OCI-LY1 (cell line): ENCODE data around the gene TAC3.

Source experiments
- H2AFZ ChIP-seq: fragments of 200-600 bp; sonication (generic), shearing (Covaris generic); 2 replicates; pipeline ENCODE4 v1.6.0; 2014; ENCODE audit warnings: antibody characterized with exemption, mild to moderate bottlenecking, low read length
- H3F3A ChIP-seq: fragments of 200-600 bp; sonication (generic), shearing (Covaris generic); 2 replicates; pipeline ENCODE4 v1.6.0; 2014; ENCODE audit warnings: mild to moderate bottlenecking, antibody characterized with exemption, low read length, moderate library complexity; ENCODE audit not compliant: insufficient read depth
- H3K27ac ChIP-seq: fragments of 200-600 bp; sonication (generic); 2 replicates; pipeline ENCODE4 v1.5.1; 2014; ENCODE audit warnings: low read length, mixed run types, mild to moderate bottlenecking, low read depth; ENCODE audit not compliant: poor library complexity, severe bottlenecking
- H3K27me3 ChIP-seq: fragments of 200-600 bp; sonication (generic); 2 replicates; pipeline ENCODE4 v1.6.0; 2014; ENCODE audit warnings: antibody characterized with exemption, mild to moderate bottlenecking, low read length, moderate library complexity; ENCODE audit not compliant: insufficient read depth
- H3K36me3 ChIP-seq: fragments of 200-600 bp; sonication (generic); 2 replicates; pipeline ENCODE4 v1.6.1; 2014; ENCODE audit warnings: mild to moderate bottlenecking, antibody characterized with exemption, low read length, moderate library complexity, mixed read lengths; ENCODE audit not compliant: insufficient read depth
- H3K4me1 ChIP-seq: fragments of 200-600 bp; sonication (generic); 2 replicates; pipeline ENCODE4 v1.5.1; 2014; ENCODE audit warnings: mild to moderate bottlenecking, low read length, moderate library complexity; ENCODE audit not compliant: insufficient read depth, severe bottlenecking
- H3K4me2 ChIP-seq: fragments of 200-600 bp; sonication (generic), shearing (Covaris generic); 2 replicates; pipeline ENCODE4 v1.6.1; 2014; ENCODE audit warnings: low read length
- H3K4me3 ChIP-seq: fragments of 200-600 bp; sonication (generic); 2 replicates; pipeline ENCODE4 v1.5.1; 2014; ENCODE audit warnings: low read length, low read depth, mild to moderate bottlenecking, mixed read lengths; ENCODE audit not compliant: poor library complexity, severe bottlenecking
- H3K79me2 ChIP-seq: fragments of 200-600 bp; shearing (Covaris generic); 2 replicates; pipeline ENCODE4 v1.6.1; 2016; ENCODE audit warnings: mixed run types, low read length, mixed read lengths; ENCODE audit not compliant: insufficient read depth
- H3K9ac ChIP-seq: fragments of 200-600 bp; sonication (generic), shearing (Covaris generic); 2 replicates; pipeline ENCODE4 v1.6.1; 2014; ENCODE audit warnings: mild to moderate bottlenecking, low read length, mixed read lengths
- H3K9me2 ChIP-seq: fragments of 200-600 bp; sonication (generic), shearing (Covaris generic); 2 replicates; pipeline ENCODE4 v1.6.1; 2014; ENCODE audit warnings: low read depth, mild to moderate bottlenecking, low read length, mixed read lengths
- H3K9me3 ChIP-seq: fragments of 200-600 bp; shearing (Covaris generic); 2 replicates; pipeline ENCODE4 v1.6.1; 2014; ENCODE audit warnings: low read length, mixed read lengths
- H4K20me1 ChIP-seq: fragments of 200-600 bp; sonication (generic), shearing (Covaris generic); 2 replicates; pipeline ENCODE4 v1.6.0; 2016; ENCODE audit warnings: mild to moderate bottlenecking, low read length; ENCODE audit not compliant: insufficient read depth
- EZH2 ChIP-seq: fragments of 200-600 bp; sonication (generic), shearing (Covaris generic); IDR thresholded peaks from 2 replicates; pipeline ENCODE4 v1.8.0; 2017; ENCODE audit warnings: borderline replicate concordance, mixed run types, mild to moderate bottlenecking, antibody characterized with exemption, low read length, moderate library complexity, mixed read lengths
- TF ChIP-seq, protein P1 (sequence below): fragments of 200-600 bp; sonication (generic), shearing (Covaris generic); IDR thresholded peaks from 2 replicates; pipeline ENCODE4 v1.5.1; 2017; ENCODE audit warnings: mild to moderate bottlenecking, antibody characterized with exemption, low read length, moderate library complexity, mixed read lengths

The TAC3 gene

DNA sequence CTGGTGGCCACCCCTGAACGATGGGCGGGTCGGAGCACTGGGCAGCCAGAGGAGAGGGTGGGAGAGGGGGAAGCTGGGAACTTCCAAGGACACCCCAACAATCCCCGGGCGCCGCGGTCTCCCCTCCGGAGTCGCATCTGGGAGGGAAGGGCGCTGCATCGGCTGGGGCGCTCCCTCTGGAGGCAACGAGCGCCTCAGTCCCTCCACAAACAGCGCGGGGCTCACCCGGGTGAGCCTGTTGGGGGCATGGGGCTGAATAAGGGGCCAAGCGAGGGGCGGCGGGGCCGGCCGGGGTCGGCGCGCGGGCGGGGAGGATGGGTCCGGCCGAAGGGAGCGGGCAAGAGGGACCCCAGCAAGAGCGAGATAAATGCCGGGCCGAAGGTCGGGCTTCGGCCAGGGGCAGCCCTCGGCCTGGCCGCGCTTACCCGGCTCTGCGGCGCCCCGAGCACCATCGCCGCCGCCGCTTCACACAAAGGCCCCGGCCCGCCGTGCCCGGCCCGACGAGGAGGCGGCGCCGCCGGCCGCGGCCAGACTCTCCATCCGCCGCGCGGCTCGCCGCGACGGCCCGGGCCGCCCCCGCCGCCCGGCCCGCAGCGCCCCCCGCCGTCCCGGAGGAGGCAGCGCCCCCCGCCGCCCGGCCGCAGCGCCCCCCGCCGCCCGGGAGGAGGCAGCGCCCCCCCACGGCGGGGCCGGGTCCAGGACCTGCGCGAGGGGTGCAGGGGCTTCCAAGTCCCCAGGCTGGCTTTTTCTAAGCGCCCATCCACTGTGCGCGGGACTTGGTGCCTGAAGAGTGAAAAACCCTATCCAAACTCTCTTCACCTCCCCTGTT, 10.1 kb downstream of the TAC3 start, which contains the start of gene ZBTB39:
Gene ZBTB39 (minus strand): TSS at position 567 of the 829 bp plus-strand sequence. CDS start 1,629 bp downstream, outside the sequence.
- Histone ChIP-seq H3K4me1 (peaks cover 18% of the 10 kb centered on the region), H3K79me2 (0 out of 2 replicates have a peak, but pooled peaks cover 6% of the 10 kb centered on the region), H3K27ac (no peak within 1 kb of the TSS)

DNA sequence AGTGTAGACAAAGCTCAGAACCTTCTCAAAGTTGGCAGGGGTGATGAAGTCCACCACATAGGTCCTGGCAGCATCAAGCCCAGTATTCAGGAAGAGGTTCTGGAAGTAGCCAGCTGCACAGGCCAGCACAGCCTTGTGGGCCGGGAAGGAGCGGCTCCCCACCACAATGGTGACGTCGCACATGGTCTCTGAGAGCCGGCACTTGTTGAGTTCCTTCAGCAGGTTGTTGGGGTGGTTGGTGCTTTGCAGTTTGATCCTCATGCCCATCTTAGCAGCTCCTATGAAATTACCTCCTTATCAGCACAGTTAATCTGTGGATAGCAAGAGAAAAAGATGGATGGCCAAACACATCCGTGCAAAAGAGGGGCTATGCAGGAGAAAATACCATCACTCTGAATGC, 11.7 kb downstream of the TAC3 start:
- H3K36me3 ChIP-seq: peaks cover 38% of the 10 kb centered on the region
- no peaks in the 10 kb centered on the region for H3F3A ChIP-seq
- H3K9me3 ChIP-seq: no peaks in the 10 kb centered on the region
- peak overlapping the region; percentile 83 for H3K4me2 ChIP-seq
- H3K27me3 ChIP-seq: no peaks in the 10 kb centered on the region
- peaks cover 18% of the 10 kb centered on the region for H3K4me1 ChIP-seq
- no peaks in the 10 kb centered on the region for H4K20me1 ChIP-seq
- 0 out of 2 replicates have a peak, but pooled peaks cover 6% of the 10 kb centered on the region for H3K79me2 ChIP-seq
- no peak overlapping the region for H3K4me3 ChIP-seq
- H2AFZ ChIP-seq: no peak overlapping the region
- H3K9me2 ChIP-seq: no peaks in the 10 kb centered on the region
- H3K27ac ChIP-seq: no peak overlapping the region
- H3K9ac ChIP-seq: no peak overlapping the region; the same call in 1 of the 2 replicates
- TF ChIP-seq, protein P1, sequence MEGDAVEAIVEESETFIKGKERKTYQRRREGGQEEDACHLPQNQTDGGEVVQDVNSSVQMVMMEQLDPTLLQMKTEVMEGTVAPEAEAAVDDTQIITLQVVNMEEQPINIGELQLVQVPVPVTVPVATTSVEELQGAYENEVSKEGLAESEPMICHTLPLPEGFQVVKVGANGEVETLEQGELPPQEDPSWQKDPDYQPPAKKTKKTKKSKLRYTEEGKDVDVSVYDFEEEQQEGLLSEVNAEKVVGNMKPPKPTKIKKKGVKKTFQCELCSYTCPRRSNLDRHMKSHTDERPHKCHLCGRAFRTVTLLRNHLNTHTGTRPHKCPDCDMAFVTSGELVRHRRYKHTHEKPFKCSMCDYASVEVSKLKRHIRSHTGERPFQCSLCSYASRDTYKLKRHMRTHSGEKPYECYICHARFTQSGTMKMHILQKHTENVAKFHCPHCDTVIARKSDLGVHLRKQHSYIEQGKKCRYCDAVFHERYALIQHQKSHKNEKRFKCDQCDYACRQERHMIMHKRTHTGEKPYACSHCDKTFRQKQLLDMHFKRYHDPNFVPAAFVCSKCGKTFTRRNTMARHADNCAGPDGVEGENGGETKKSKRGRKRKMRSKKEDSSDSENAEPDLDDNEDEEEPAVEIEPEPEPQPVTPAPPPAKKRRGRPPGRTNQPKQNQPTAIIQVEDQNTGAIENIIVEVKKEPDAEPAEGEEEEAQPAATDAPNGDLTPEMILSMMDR: no peak
- TF ChIP-seq EZH2: no peak

More for the DNA sequence above, 10.1 kb downstream of the TAC3 start, which contains the start of gene ZBTB39:
- Histone ChIP-seq H3K36me3 (peaks cover 30% of the 10 kb centered on the region), H3K4me3 (peak within 1 kb of the TSS; percentile 96), H4K20me1 (no peaks in the 10 kb centered on the region), H3K9me2 (no peaks in the 10 kb centered on the region), H3K27me3 (no peaks in the 10 kb centered on the region), H2AFZ (no peak within 1 kb of the TSS), H3F3A (no peaks in the 10 kb centered on the region), H3K9ac (peak within 1 kb of the TSS; percentile 97), H3K4me2 (peak within 1 kb of the TSS; percentile 83), H3K9me3 (no peaks in the 10 kb centered on the region)
- no peak for TF ChIP-seq EZH2
- TF ChIP-seq, protein P1: peak; percentile 62

DNA sequence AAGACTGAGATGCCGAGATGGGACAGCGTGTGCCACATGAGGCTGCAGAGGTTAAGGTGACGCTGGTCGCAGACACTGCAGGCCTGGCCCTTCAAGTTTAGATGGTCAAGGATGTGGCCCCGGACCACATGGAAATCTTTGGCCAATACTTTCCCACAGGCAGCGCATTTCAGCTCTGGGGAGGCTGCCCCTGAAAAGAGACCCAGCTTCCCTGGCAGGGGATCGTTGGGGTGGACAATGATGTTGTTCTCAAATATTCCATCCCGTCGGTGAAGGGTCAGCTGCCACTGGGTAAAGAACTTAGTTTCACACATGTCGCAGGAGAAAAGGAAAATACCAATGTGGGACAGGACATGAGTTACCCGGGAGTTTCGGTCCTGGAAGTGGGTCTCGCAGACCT, 12.9 kb downstream of the TAC3 start:
- Histone ChIP-seq H4K20me1 (no peaks in the 10 kb centered on the region), H2AFZ (no peak overlapping the region), H3K27ac (no peak overlapping the region), H3F3A (no peaks in the 10 kb centered on the region), H3K27me3 (no peaks in the 10 kb centered on the region), H3K4me2 (no peak overlapping the region), H3K4me3 (no peak overlapping the region), H3K9me3 (no peaks in the 10 kb centered on the region), H3K79me2 (0 out of 2 replicates have a peak, but pooled peaks cover 6% of the 10 kb centered on the region), H3K4me1 (peaks cover 18% of the 10 kb centered on the region), H3K36me3 (peaks cover 44% of the 10 kb centered on the region), H3K9ac (no peak overlapping the region), H3K9me2 (no peaks in the 10 kb centered on the region)
- no peak for TF ChIP-seq EZH2
- TF ChIP-seq, protein P1: no peak
